Measurements from ENCODE around the gene MYOM3. TPM values are rescaled to one million over a fixed set of nuclear protein-coding genes. Genes with fewer than 3 reads are reported as not detected.

Gene MYOM3
- total and polyA plus RNA-seq, 2 of the 13 experiments (the other 11 are each of a cell fraction or from before 2014, with no cell fraction given) = 5.8 to 15.3 TPM

DNA sequence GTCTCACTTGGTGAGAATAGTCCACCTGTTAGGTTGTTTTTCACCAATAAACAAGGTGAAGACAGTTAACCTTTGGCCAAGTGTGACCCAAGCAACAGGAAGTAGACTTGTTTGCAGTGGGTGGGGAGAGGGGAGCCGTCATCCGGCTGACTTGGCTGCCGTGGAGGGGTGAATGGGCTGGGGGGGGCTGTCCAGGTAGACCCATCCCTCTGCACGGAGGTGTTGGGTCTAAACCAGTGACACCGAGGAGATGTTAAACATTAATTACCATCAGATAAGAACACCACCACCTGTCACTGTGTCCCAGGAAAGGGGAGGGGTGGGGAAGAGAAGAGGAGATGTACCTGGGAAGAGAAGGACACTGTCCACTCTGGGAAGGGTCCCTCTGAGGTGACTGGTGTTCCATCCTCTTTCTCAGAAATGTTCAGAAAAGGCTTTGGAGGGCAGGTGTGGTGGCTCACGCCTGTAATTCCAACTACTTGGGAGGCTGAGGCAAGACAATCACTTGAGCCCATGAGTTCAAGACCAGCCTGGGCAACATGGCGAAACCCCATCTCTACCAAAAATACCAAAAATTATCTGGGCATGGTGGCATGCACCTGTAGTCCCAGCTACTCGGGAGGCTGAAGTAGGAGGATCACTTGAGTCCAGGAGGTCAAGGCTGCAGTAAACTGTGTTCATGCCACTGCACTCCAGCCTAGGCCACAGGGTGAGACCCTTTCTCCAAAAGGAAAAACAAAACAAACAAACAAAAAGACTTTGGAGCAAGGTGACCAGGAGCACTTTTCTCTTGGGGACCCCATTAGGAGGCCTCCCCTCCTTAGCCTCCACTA lies 6.7 kb upstream of the MYOM3 start (continued):
- TF ChIP-seq ZNF660 (CRISPR knock-in tag; IDR thresholded peaks at IDR 0.05; ENCODE audit: borderline replicate concordance, low read depth) = no peak
- TF ChIP-seq, protein P1, sequence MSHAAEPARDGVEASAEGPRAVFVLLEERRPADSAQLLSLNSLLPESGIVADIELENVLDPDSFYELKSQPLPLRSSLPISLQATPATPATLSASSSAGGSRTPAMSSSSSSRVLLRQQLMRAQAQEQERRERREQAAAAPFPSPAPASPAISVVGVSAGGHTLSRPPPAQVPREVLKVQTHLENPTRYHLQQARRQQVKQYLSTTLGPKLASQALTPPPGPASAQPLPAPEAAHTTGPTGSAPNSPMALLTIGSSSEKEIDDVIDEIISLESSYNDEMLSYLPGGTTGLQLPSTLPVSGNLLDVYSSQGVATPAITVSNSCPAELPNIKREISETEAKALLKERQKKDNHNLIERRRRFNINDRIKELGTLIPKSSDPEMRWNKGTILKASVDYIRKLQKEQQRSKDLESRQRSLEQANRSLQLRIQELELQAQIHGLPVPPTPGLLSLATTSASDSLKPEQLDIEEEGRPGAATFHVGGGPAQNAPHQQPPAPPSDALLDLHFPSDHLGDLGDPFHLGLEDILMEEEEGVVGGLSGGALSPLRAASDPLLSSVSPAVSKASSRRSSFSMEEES (CRISPR knock-in tag; IDR thresholded peaks at IDR 0.05) = peak; percentile 75
- TF ChIP-seq ZNF562 (CRISPR knock-in tag; IDR thresholded peaks at IDR 0.05; ENCODE audit: borderline replicate concordance) = no peak
- TF ChIP-seq, protein P2, sequence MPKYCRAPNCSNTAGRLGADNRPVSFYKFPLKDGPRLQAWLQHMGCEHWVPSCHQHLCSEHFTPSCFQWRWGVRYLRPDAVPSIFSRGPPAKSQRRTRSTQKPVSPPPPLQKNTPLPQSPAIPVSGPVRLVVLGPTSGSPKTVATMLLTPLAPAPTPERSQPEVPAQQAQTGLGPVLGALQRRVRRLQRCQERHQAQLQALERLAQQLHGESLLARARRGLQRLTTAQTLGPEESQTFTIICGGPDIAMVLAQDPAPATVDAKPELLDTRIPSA (CRISPR knock-in tag; IDR thresholded peaks at IDR 0.05; ENCODE audit: borderline replicate concordance) = no peak
- TF ChIP-seq TEAD2 (CRISPR knock-in tag; IDR thresholded peaks at IDR 0.05) = no peak
- TF ChIP-seq ZFP1 (CRISPR knock-in tag; IDR thresholded peaks at IDR 0.05) = no peak
- TF ChIP-seq MAFG (CRISPR knock-in tag; IDR thresholded peaks at IDR 0.05) = no peak
- TF ChIP-seq TCF7L2 (IDR thresholded peaks at IDR 0.05; ENCODE audit: low read depth, low read length) = no peak
- no peak for TF ChIP-seq ZNF83 (CRISPR knock-in tag; IDR thresholded peaks at IDR 0.05; ENCODE audit: borderline replicate concordance)
- no peak for TF ChIP-seq ZNF260 (CRISPR knock-in tag; IDR thresholded peaks at IDR 0.05; ENCODE audit: borderline replicate concordance, low read depth)
- TF ChIP-seq, protein P3, sequence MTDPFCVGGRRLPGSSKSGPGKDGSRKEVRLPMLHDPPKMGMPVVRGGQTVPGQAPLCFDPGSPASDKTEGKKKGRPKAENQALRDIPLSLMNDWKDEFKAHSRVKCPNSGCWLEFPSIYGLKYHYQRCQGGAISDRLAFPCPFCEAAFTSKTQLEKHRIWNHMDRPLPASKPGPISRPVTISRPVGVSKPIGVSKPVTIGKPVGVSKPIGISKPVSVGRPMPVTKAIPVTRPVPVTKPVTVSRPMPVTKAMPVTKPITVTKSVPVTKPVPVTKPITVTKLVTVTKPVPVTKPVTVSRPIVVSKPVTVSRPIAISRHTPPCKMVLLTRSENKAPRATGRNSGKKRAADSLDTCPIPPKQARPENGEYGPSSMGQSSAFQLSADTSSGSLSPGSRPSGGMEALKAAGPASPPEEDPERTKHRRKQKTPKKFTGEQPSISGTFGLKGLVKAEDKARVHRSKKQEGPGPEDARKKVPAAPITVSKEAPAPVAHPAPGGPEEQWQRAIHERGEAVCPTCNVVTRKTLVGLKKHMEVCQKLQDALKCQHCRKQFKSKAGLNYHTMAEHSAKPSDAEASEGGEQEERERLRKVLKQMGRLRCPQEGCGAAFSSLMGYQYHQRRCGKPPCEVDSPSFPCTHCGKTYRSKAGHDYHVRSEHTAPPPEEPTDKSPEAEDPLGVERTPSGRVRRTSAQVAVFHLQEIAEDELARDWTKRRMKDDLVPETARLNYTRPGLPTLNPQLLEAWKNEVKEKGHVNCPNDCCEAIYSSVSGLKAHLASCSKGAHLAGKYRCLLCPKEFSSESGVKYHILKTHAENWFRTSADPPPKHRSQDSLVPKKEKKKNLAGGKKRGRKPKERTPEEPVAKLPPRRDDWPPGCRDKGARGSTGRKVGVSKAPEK (CRISPR knock-in tag; IDR thresholded peaks at IDR 0.05; ENCODE audit: borderline replicate concordance) = no peak
- no peak for TF ChIP-seq HDAC6 (IDR thresholded peaks at IDR 0.05; ENCODE audit: low read depth, low read length)
- TF ChIP-seq, protein P4, sequence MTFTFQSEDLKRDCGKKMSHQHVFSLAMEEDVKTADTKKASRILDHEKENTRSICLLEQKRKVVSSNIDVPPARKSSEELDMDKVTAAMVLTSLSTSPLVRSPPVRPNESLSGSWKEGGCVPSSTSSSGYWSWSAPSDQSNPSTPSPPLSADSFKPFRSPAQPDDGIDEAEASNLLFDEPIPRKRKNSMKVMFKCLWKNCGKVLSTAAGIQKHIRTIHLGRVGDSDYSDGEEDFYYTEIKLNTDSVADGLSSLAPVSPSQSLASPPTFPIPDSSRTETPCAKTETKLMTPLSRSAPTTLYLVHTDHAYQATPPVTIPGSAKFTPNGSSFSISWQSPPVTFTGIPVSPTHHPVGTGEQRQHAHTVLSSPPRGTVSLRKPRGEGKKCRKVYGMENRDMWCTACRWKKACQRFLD (CRISPR knock-in tag; IDR thresholded peaks at IDR 0.05; ENCODE audit: borderline replicate concordance) = no peak
- no peak for TF ChIP-seq NR1H2 (CRISPR knock-in tag; IDR thresholded peaks at IDR 0.05; ENCODE audit: borderline replicate concordance, low read depth)
- TF ChIP-seq DMAP1 (CRISPR knock-in tag; IDR thresholded peaks at IDR 0.05) = no peak; the same call in 1 of the 2 replicates
- no peak for TF ChIP-seq ZNF207 (IDR thresholded peaks at IDR 0.05; ENCODE audit: borderline replicate concordance)
- peak; percentile 41; the same call in 1 of the 2 replicates for TF ChIP-seq ZBTB21 (CRISPR knock-in tag; IDR thresholded peaks at IDR 0.05)
- peak; percentile 61; the same call in 1 of the 2 replicates for TF ChIP-seq MEIS1 (CRISPR knock-in tag; IDR thresholded peaks at IDR 0.05; ENCODE audit: borderline replicate concordance)
- peak; percentile 36; the same call in 1 of the 2 replicates for TF ChIP-seq HOXA3 (CRISPR knock-in tag; IDR thresholded peaks at IDR 0.05)

Data from HepG2 (cell line).